KOPT-K1 (cell line): ENCODE results near the gene VRK1.

Experiments used
- H3K27ac ChIP-seq: fragments of 200-600 bp; sonication (generic); 2 replicates; pipeline ENCODE4 v1.5.1; 2016; ENCODE audit warnings: antibody characterized with exemption, mild to moderate bottlenecking, low read depth, low read length; ENCODE audit not compliant: poor library complexity, severe bottlenecking
- H3K36me3 ChIP-seq: fragments of 200-600 bp; sonication (generic); 2 replicates; pipeline ENCODE4 v1.5.1; 2017; ENCODE audit warnings: antibody characterized with exemption, mild to moderate bottlenecking, low read length, moderate library complexity; ENCODE audit not compliant: insufficient read depth
- H3K9me3 ChIP-seq: fragments of 200-600 bp; sonication (generic); 2 replicates; pipeline ENCODE4 v1.5.1; 2017; ENCODE audit warnings: antibody characterized with exemption, low read length, mild to moderate bottlenecking; ENCODE audit not compliant: insufficient read depth, poor library complexity, severe bottlenecking

VRK1 gene

GRCh38 chr14:96928779-96929380 is 131.7 kb downstream of the VRK1 start:
- Histone ChIP-seq H3K27ac (no peak overlapping the region), H3K36me3 (no peaks in the 10 kb centered on the region)

GRCh38 chr14:96929950-96930349 is 132.8 kb downstream of the VRK1 start:
- H3K36me3 ChIP-seq, result no peaks in the 10 kb centered on the region
- no peak overlapping the region for H3K27ac ChIP-seq
- no peaks in the 10 kb centered on the region for H3K9me3 ChIP-seq

More at GRCh38 chr14:96928779-96929380, 131.7 kb downstream of the VRK1 start:
- no peaks in the 10 kb centered on the region for H3K9me3 ChIP-seq

- no peaks in the 10 kb centered on the region for H3K9me3 ChIP-seq
- H3K36me3 ChIP-seq, result no peaks in the 10 kb centered on the region
- no peak overlapping the region for H3K27ac ChIP-seq
Measured at GRCh38 chr14:96930526-96930925, 133.3 kb downstream of the VRK1 start.
